Activated CD4-positive, alpha-beta T cell treated with anti-CD3 and anti-CD28 coated beads, Interleukin-2, amount 50 U/mL, for 1 hour (primary cell): ENCODE data around the gene AP2A2.

Source experiments
- DNase-seq: peaks from one replicate; pipeline ENCODE4 v3.0.0-alpha.2; 2020

AP2A2 gene

GRCh38 chr11:1031121-1031899 lies 105.6 kb downstream of the AP2A2 start:
- no peak for DNase-seq

DNA sequence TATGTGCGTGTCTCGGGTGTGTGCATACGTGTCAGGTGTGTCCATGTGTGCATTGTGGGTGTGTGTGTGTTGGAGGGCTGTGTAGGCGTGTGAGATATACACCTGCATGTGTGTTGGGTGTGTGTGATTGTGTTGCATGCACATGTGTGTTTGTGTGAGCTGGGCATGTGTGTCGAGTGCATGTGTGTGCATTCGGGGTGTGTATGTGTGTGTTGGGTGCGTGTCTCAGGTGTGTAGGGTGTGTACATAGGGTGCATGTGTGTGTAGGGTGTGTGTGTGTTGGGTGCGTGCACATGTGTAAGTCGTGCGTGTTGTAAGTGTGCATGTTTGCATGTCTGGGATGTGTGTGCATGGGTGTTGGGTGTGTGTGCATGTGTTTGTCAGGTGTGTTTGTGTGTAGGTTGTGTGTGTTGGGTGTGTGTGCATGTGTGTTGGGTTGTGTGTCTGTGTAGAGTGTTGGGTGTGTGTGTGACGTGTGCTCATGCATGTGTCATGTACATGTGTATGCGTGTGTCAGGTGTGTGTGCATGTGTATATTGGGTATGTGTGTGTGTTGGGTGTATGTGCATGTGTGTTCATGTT lies 106.7 kb downstream of the AP2A2 start:
- DNase-seq: no peak

GRCh38 chr11:1033016-1033798 lies 107.5 kb downstream of the AP2A2 start:
- no peak for DNase-seq

DNA sequence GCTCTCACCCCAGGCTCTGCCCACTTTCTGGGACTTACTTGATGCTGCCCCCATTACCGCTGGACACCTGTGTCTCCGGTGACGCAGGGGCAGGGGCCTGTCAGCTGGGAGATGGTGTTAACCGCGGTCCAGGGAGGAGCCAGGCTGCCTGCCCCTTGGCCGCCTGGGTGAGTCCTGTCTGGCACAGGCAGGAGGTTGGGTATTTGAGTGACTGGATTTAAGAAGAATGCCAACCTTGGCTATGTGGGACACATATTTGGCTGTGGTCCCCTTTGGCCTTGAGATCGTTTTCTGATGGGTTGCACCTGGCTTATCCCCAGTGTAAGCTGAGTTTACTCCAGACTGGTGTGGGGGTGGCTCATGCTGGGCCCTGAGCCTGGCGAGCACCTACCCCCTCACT lies 108.3 kb downstream of the AP2A2 start:
- no peak for DNase-seq

- no peak for DNase-seq
These were observed 109.0 kb downstream of the AP2A2 start for GRCh38 chr11:1034456-1035295.

- DNase-seq: no peak
These were observed 110.1 kb downstream of the AP2A2 start for GRCh38 chr11:1035577-1036283.

DNA sequence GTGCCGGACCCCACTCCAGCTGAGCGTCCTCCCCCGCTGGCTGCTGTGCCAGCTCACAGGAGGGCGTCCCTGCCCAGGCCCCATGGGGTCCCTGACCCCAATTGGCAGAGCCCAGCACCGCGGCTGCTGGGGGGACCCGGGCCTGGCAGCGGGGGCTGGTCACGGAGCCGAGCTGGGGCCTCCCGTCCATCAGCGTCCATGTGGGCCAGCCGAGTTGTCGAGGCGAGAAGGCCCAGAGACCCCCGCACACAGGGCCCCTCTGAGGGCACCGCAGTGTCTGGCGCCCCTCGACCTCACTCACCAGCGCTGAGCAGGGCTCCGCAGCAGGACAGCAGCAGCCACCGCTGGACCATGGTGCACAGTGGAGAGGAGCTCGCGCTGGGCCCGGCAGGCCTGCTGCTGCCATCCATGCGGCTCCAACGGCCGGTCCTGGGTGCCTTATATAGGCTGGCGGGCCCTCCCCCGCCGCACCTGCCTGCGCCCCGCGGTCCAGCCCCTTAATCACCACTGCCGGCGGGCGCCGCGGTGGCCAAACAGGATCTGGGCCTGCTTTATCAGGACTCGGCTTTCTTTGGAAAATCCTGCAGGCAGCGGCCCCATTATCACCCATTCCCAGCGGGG lies 110.7 kb downstream of the AP2A2 start, which contains the start of gene MUC6:
TSS of gene MUC6 (minus strand) at position 416 of the 621 bp plus-strand sequence. CDS start at position 353, 63 bp downstream.
- no peak for DNase-seq

- DNase-seq: no peak
These were observed 111.3 kb downstream of the AP2A2 start for GRCh38 chr11:1036931-1037330.

- no peak for DNase-seq
These were observed 111.9 kb downstream of the AP2A2 start for GRCh38 chr11:1037506-1038055.

DNA sequence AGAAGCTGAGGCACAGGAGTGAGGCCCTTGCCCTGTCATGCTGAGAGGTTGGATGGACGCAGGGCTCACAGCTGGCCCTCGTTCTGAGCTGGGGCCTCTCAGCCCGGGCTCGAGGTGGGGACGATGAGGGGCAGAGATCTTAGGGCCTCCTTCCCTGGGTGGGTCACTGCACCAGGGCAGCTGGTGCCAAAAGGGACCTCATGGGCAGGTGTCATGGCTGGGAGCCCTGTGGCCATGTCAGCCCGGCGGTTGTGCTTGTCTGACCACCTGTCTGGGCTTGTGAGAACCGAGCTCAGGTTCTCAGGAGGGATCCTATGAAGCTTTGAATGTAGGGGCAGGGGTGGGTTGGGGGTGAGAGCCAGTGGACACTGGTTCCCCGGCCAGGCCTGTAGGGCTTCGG lies 112.7 kb downstream of the AP2A2 start:
- no peak for DNase-seq

- no peak for DNase-seq
These were observed 113.3 kb downstream of the AP2A2 start for GRCh38 chr11:1038921-1039320.

DNA sequence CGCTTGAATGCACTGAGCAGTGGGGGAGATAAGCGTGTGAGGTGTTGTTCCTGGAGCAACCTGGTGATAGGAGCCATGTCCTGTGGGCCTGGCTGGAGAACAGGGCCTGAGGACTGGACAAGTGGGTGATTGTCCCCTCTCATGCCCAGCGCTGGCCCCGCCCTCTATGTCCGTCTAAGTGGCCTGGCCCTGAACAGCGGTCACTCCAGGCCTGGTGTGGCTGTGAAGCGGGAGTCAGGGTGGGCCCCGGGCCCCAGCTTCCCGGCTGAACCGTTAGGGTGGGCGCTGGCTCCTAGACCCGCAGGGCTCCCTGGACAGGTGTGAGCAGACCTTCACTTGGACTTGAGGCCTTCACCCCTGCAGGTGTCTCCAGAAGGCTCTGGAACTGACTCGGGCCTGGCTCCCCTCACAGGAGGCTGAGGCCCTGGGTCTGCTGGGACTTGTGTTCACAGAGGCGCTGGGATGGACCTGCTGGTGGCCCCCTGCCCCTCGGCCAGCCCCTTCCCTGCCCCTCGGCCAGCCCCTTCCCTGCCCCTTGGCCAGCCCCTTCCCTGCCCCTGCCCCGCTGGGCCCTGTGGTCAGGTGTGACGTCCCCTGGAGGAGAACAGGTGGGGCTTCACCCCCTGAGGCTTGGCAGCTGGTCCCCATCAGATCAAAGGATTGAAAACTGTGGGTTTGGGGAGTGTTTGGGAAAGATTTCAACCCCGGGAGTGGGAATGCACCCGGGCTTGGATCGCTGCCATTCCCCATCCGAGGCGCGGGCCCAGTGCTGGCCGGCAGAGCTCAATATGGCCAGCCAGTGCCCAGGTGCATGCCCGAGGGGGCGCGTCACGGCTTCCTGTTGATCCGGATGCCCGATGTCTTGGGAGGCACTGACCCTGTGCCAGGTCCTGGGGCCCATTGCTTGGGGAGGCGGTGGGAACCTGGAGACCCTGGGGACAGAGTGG lies 114.1 kb downstream of the AP2A2 start:
- no peak for DNase-seq

DNA sequence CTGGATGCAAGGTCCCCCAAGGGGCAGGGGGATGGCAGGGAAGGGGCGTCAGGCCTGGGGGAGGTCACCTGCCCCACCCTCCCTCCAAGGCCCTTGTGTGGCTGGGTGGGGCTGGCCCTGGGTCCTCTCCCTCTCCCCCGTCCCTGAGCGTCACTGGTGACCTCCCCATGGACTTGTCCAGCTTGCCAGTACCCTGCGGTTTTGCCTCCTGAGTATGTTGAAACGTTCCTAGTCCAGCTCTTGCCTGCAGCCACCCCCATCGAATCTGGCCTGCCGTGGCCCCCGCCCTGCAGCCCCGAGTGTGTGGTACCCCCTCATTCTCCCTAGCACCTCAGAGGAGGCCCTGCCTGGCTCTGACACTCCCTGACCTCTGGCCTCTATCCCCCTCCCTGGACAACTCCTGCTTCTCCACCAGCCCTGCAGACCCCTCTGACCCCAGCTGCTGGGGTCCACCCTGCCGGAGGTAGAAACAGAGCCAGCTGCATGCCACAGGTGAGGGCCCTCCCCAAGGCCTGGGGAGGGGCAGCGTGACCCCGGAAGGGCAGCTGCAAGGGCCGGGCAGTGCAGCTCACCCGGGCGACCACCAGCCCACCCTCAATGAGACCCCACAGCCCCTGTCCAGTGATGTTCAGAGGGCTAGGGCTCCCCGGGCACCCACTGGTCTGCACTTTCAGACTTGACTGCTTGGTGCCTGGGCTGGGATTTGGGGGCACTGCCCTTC lies 114.9 kb downstream of the AP2A2 start:
- no peak for DNase-seq

DNA sequence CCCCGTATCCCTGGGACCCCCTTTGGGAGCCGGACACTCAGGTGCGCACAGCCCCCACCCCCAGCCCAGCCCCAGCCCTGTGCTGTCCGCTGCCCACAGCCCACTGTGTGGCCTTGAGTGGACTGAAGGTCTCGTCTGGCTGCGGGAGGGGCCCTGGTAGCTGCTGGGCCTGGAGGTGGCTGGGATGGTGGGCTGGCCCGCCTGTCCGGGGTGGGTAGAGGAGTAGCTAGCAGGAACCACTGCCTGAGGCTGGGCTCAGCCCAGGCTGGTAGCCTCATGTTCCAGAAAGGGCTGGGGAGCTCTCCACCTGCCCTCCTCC lies 115.4 kb downstream of the AP2A2 start:
- no peak for DNase-seq

DNA sequence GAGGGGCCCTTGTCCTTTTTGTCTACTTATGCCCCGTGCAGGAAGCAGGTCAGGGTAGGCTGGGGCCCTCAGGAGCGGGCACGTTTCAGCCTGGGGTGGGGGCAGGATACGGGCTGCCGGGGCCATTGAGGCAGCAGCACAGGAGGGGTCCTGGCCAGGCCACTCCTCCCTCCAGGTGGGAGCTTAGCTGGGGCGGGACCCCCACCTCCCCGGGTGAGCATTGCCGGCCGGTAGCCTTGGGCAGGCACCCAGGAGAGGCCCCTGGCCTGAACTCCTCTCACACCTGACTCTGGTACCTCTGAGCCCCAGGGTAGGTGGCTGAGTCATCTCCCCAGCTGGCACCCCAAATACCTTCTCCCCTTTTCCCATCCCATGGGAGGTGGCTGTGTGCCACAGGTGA lies 115.8 kb downstream of the AP2A2 start:
- DNase-seq: no peak

DNA sequence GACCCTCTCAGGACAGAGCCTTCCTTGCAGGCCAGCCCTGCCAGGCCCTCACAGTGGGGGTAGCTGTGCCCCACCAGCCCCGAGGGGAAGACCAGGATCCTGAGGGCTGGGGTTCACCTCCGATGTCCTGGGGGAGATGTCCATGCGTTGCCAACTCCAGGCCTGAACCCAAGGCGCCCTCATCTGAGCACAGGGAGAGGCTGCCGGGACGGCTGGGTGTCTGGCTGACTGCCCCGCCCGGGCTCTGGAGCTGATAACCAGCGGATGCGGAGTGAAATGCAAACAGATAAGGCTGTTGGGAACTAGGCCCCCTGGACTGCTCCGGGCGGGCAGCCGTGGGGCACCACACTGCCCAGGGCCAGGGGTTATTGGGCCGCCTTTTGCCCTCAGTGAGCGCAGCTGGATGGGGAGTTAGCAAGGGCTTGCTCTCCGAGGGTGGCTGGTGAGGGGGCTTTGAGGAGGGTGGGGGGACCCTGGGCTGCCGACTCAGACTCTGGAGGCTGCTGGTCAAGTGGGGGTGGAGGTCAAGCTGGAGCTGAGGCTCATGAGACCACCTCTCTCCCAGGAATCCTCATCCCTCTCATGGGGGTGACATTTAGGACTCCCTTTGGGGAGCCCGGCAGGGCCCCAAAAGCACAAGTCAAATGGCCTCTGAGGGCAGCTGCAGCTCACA lies 116.4 kb downstream of the AP2A2 start:
- no peak for DNase-seq

- DNase-seq: no peak
These were observed 117.2 kb downstream of the AP2A2 start for GRCh38 chr11:1042626-1043562.

DNA sequence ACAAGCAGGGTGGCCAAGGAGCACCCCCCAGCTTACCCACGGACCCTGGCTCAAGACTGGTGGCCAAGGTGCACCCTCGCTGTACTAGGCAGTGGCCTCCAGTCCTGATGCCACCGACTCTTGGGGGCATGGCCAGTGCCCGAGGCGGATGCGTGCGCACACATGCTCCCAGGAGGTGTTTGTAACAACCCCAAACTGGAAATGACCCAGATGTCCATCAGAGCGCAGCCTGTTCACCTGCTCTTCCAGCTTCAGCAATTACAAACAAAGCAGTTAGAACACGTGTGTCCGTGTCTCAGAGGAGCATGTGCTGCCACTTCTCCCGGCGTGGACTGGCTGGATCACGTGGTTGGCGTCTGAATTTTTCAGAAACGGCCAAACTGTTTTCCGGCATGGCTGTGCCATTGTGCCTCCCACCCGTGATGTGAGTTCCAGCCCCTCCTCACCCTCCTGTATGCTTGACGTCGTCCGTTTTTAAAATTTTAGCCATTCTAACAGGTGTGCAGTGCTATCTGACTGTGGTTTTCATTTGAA lies 118.0 kb downstream of the AP2A2 start:
- no peak for DNase-seq
